NCI-H446 (cell line): ENCODE measurements around the gene SLC25A45.

Experiments used
- DNase-seq, 2 experiments: peaks; one replicate each; lab custom pipeline; 2025; lab: John Stamatoyannopoulos, UW

SLC25A45 gene, protein sequence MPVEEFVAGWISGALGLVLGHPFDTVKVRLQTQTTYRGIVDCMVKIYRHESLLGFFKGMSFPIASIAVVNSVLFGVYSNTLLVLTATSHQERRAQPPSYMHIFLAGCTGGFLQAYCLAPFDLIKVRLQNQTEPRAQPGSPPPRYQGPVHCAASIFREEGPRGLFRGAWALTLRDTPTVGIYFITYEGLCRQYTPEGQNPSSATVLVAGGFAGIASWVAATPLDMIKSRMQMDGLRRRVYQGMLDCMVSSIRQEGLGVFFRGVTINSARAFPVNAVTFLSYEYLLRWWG

DNA sequence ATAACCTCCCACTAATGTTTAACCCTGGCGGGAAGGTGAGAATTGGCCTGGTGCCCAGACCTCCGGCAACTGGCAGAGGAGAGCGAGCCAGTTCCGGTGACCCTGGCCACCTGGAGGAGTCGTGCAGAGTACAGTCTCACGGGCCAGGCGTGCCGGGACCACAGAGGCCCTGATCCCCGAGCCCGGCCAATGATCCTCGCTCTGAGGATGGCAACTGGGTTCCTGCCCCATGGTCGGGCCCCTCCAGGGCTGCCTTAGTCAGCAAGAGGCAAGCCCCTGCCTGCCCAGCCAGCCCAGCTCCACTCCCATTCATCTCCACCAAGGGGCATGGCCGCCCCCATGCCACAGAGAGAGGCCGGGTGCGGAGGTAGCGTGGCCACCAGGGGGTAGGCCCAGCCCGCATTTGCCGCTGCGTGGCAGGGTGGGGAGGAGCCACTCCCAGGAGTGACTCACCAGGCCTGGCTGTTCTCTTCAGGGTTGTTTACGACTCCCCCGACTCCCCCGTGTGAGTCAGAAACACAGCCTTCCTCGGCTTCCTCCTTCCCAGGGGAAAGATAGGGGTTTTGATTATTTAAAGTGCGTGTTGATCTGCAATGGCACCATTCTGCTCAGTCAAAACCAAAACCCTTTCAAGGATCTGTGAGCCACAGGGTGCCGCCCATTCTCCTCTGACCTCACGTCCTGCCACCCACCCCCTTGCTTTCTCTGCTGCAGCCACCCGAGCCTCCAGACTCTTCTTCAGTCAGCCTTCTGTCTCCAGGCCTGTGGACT is at the start of gene SLC25A45:
TSS of gene SLC25A45 (minus strand) at position 614 of the 771 bp plus-strand sequence. CDS start 695 bp downstream, outside the sequence.
- DNase-seq: peak; percentile 90 to 93

DNA sequence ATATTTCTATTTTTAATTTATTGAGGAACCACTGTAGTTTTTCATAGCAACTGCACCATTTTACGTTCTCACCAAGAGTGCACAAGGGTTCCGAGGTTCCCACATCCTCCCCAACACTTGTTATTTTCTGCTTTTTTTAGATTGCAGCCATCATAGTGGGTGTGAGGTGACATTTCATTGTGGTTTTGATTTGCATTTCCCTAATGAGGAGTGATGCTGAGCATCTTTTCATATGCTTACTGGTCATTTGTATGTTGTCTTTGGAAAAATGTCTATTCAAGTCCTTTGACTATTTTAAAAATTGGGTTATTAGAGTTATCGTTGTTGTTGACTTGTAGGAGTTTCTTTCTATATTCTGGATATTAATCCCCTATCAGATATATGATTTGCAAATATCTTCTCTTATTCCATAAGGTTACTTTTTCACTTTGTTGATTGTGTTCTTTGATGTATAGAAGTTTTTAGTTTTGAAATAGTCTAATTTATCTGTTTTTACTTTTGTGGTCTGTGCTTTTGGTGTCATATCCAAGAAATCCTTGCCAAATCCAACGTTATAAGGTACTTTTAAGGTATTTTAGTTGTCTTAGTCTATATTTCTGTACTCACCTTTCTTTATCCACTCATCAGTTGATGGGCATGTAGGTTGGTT is 49.1 kb upstream of the SLC25A45 start:
- no peak for DNase-seq

DNA sequence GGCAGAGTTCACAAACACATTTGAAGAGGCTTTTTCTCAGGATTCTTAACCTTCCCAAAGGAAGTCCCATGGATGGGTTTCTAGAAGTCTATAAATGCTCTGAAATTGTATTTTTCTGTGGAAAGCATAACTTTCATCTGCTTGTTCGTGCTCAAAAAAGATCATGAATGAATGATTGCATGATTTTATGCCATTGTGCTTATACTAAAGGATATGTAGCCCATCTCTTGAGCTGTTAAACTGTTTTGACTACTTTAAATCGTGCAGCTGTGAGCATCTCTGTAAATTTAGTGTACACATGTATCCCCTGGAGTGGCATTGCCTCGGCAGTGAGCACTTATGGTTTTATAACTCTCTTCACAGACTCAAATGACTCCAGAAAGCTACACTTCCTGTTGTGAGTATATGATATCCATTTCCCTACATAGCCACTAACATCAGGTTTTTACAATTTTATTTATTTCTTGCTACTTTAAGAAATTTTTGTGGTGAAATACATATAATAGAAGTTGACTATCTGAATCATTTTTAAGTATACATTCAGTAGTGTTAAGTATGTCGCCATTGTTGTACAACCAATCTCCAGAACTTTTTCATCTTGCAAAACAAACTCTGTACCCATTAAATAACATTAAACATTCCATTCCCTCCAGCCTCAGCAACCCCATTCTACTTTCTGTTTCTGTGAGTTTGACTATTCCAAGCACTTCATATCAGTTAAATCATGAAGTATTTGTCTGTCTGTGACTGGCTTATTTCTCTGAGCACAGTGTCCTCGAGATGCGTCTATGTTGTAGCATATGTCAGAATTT is 48.2 kb upstream of the SLC25A45 start:
- DNase-seq: no peak

DNA sequence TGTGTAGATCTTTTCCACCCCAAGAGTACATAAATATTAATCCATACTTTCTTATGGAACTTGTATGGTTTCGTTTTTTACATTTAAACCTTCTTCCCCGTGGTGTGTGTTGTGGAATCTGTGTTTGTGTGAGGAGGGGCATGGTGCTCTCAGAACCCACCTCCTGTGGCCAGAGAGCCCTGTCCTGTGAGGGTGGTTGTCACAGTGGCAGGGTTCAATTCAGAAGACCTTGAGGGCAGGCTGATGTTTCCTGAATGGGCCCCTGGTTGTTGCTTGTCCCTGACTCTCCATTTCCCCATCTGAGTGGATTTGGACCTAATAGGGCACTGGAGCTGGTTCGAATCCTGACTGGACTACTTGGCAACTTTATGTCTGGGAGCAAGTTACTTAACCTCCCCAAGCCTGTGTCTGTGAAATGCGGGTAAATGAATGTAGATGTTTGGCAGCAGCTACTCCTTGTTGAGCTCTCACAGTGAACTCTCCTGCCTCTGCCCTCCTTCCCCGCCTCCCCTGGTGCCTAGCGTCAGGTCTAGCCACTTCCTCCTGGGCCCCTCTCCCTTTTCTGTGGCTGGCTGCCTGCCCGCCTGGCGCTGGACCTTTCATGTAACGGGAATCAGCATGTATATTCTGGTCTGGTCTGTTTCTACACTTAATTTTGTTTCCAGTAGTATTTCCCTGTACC is 47.4 kb upstream of the SLC25A45 start:
- peak in 1 of 2 experiments; percentile 21 for DNase-seq

DNA sequence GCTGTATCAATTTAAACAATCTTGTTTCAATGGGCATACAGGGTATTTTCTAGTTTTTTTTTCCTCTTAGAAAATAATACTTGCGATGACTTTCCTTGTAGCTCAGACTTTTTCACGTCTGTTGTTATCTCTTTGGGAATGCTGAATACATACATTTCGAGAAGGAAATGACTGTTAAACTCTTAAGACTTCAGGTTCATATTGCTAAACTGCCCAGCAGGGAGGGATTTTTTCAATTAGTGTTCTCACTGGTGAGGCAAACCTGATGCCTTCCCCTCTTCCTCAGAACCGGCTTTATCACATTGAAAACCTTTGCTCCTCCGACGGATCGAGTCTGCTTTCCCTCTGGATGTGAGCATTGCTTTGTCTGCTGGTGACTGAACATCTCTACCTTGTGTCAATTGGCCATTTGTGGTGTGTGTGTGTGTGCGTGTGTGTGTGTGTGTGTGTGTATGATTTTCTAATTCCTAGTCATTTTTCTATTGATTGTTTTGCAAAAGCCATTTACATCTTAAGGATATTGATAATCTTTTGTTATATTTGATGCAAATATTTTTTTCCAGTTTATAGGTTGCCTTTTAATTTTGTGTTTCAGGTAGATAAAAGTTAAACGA is 46.7 kb upstream of the SLC25A45 start:
- no peak for DNase-seq

DNA sequence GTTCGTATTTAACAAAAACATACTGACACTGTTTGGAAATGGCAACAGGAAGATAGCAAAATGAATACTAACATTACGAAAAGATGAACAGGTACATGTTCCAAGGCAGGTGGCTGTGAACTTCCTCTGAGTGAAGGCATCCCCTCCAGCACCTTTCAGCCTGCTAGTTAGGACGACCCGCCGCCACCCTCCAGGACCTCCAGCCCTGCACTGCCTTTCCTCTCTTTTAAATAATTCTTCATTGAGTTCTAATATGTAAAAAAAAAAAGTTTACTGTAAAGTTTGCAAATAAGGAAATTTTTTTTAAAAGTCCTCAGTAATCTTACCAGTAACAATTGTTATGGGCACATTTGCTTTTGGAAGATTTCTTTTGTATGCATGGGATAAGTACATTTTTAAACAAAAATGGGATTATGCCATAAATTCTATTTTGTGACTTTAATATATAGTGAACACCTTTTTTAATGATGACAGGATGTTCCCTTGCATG is 46.2 kb upstream of the SLC25A45 start:
- DNase-seq: no peak

DNA sequence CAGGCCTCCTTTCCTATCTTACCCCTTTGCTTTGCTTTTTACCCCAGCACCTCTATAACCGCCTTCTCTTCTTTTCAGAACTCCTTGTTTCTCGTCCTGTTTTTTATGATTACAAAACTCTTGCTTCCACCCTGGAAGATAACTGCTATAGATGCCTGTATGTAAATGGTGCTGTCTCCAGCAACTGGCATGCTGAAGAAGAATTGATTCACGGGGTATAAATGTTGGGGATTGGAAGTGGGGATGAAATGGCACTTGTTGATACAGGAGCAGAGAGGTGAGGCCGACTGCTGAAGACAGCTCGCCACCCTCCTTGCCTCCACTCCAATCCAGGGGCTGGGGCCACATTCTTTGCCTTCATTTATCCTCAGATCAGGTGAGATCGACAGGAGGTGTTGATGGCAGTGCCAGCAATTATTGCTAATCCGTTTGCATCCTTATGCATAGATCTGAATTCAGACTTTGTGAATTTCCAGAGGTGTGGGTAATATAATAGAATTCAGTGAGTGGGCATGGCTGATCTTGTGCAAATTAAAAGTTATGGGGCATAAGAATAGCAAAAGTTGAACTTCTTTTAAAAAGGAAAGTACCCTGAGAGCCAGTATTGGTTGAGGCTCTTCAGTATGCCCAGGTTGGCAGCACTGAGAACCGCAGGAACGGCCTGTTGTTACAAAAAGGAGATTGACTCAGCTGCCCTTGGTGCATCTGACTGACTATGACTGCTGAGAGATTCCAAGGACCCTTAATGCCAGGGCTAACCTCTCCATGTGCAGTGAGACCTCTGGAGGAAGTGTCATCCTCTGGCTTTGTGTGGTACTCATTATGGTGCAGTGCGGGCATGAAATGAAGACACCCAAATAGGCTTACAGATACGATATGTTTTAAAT is 45.5 kb upstream of the SLC25A45 start:
- no peak for DNase-seq

DNA sequence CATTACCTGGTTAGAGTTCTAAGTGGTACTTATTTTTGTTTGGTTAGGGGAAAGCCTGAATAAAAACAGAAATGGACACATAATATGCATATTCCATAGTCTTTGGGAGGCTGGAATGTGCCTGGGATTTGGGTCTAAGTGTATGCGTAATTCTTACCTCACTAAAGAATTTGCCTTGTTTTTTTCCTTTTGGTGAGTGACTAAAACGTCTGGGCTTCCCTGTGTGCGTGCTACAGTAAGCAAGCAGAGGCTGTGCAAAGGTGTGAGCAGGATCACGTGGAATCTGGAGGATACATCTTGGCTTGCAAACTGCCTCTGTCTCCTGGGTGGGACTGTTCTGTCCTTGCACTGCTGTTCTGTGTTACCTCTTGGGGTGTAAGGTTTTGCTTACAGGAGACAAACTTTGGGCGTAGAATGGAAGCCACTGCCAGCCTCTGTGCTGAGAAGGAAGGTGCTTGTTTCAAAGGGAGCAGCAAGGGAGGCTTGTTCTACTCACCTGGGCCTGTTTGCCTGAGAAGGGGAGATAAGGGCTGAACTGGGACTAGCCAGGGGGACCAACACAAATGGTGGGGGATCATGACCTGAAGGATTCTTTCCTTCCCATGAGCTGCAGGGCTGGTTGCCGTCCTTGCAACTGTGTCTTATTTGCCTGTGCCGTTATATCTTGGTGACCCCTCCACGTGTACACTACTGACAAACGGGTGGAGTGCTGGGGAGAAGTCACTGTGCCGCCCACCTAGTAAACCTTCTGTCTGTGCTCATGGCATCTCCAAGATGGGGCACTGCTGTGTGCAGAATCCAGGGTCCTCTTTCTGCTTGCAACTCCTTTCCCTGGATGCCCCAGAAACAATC is 44.6 kb upstream of the SLC25A45 start:
- DNase-seq: no peak

DNA sequence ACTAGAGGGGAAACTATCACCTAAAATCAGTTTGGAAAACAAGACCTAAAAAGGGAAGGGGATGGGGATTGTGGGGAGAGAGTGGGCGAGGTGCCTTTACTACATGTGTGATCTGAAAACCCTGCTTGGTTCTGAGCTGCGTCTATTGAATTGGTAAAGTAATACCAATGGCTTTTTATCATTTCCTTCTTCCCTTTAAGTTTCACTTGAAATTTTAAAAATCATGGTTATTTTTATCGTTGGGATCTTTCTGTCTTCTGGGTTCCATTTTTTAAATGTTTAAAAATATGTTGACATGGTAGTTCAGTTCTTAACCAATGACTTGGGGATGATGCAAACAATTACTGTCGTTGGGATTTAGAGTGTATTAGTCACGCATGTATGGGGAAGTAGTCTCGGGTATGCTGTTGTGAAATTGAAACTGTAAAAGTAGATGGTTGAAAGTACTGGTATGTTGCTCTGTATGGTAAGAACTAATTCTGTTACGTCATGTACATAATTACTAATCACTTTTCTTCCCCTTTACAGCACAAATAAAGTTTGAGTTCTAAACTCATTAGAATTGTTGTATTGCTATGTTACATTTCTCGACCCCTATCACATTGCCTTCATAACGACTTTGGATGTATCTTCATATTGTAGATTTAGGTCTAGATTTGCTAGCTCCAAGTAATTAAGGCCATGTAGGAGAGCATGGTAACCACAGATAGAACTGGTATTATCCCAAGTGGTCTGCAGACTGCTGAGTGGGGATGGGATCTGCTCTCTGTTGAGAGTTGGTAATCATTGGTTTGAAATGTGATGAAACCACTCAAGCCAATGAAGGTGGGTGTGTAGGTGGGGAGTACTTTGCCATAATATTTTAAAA is 43.8 kb upstream of the SLC25A45 start:
- no peak for DNase-seq

DNA sequence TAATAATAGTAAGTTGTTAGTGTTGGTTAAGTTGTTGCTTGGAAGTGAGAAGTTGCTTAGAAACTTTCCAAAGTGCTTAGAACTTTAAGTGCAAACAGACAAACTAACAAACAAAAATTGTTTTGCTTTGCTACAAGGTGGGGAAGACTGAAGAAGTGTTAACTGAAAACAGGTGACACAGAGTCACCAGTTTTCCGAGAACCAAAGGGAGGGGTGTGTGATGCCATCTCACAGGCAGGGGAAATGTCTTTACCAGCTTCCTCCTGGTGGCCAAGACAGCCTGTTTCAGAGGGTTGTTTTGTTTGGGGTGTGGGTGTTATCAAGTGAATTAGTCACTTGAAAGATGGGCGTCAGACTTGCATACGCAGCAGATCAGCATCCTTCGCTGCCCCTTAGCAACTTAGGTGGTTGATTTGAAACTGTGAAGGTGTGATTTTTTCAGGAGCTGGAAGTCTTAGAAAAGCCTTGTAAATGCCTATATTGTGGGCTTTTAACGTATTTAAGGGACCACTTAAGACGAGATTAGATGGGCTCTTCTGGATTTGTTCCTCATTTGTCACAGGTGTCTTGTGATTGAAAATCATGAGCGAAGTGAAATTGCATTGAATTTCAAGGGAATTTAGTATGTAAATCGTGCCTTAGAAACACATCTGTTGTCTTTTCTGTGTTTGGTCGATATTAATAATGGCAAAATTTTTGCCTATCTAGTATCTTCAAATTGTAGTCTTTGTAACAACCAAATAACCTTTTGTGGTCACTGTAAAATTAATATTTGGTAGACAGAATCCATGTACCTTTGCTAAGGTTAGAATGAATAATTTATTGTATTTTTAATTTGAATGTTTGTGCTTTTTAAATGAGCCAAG is 42.9 kb upstream of the SLC25A45 start:
- no peak for DNase-seq

DNA sequence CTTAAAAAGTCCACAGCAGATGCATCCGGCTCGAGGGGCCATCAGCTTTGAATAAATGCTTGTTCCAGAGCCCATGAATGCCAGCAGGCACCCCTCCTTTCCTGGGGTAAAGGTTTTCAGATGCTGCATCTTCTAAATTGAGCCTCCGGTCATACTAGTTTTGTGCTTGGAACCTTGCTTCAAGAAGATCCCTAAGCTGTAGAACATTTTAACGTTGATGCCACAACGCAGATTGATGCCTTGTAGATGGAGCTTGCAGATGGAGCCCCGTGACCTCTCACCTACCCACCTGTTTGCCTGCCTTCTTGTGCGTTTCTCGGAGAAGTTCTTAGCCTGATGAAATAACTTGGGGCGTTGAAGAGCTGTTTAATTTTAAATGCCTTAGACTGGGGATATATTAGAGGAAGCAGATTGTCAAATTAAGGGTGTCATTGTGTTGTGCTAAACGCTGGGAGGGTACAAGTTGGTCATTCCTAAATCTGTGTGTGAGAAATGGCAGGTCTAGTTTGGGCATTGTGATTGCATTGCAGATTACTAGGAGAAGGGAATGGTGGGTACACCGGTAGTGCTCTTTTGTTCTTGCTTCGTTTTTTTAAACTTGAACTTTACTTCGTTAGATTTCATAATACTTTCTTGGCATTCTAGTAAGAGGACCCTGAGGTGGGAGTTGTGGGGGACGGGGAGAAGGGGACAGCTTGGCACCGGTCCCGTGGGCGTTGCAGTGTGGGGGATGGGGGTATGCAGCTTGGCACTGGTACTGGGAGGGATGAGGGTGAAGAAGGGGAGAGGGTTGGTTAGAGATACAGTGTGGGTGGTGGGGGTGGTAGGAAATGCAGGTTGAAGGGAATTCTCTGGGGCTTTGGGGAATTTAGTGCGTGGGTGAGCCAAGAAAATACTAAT is 42.0 kb upstream of the SLC25A45 start:
- no peak for DNase-seq

DNA sequence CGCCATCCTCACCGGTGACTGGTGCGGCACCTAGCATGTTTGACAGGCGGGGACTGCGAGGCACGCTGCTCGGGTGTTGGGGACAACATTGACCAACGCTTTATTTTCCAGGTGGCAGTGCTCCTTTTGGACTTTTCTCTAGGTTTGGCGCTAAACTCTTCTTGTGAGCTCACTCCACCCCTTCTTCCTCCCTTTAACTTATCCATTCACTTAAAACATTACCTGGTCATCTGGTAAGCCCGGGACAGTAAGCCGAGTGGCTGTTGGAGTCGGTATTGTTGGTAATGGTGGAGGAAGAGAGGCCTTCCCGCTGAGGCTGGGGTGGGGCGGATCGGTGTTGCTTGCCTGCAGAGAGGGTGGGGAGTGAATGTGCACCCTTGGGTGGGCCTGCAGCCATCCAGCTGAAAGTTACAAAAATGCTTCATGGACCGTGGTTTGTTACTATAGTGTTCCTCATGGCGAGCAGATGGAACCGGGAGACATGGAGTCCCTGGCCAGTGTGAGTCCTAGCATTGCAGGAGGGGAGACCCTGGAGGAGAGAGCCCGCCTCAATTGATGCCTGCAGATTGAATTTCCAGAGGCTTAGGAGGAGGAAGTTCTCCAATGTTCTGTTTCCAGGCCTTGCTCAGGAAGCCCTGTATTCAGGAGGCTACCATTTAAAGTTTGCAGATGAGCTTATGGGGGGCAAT is 41.2 kb upstream of the SLC25A45 start:
- no peak for DNase-seq

DNA sequence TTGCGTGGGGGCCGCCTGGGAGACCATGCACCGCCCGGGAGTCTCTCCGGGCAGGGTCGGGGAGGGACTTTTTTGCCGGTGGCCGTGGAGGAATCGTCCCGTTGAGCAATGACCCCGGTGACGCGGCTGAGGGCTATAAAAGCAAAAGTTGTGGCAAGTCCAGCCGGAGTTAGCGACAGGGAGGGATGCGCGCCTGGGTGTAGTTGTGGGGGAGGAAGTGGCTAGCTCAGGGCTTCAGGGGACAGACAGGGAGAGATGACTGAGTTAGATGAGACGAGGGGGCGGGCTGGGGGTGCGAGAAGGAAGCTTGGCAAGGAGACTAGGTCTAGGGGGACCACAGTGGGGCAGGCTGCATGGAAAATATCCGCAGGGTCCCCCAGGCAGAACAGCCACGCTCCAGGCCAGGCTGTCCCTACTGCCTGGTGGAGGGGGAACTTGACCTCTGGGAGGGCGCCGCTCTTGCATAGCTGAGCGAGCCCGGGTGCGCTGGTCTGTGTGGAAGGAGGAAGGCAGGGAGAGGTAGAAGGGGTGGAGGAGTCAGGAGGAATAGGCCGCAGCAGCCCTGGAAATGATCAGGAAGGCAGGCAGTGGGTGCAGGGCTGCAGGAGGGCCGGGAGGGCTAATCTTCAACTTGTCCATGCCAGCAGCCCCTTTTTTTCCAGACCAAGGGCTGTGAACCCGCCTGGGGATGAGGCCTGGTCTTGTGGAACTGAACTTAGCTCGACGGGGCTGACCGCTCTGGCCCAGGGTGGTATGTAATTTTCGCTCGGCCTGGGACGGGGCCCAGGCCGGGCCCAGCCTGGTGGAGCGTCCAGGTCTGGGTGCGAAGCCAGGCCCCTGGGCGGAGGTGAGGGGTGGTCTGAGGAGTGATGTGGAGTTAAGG is 40.4 kb upstream of the SLC25A45 start, which contains the start of gene NEAT1:
TSS of gene NEAT1 (plus strand) at position 166 of the 883 bp plus-strand sequence.
- no peak for DNase-seq
